Activated naive CD8-positive, alpha-beta T cell treated with anti-CD3 and anti-CD28 coated beads for 36 hours (primary cell): Measurements from ENCODE around the gene ARHGEF16. TPM values are rescaled to one million over a fixed set of nuclear protein-coding genes. Genes with fewer than 3 reads are reported as not detected.

Experiments
- DNase-seq: peaks from one replicate; pipeline ENCODE4 v3.0.0; 2021
- H3K27ac Mint-ChIP-seq: one replicate; pipeline ENCODE4 v1.8.0; 2022; ENCODE audit warnings: mild to moderate bottlenecking, moderate library complexity, mixed read lengths
- H3K27me3 Mint-ChIP-seq: one replicate; pipeline ENCODE4 v1.8.0; 2022; ENCODE audit warnings: mild to moderate bottlenecking, mixed read lengths
- H3K36me3 Mint-ChIP-seq: one replicate; pipeline ENCODE4 v1.8.0; 2021; ENCODE audit warnings: mild to moderate bottlenecking, mixed read lengths
- H3K4me1 Mint-ChIP-seq: one replicate; pipeline ENCODE4 v1.8.0; 2021; ENCODE audit warnings: mixed read lengths
- H3K4me3 Mint-ChIP-seq: one replicate; pipeline ENCODE4 v1.8.0; 2022; ENCODE audit warnings: mild to moderate bottlenecking, moderate library complexity, mixed read lengths
- H3K9me3 Mint-ChIP-seq: one replicate; pipeline ENCODE4 v1.8.0; 2022; ENCODE audit warnings: mixed read lengths
- total RNA-seq, 2 experiments: library from RNA; stranded (reverse); gene quantifications; one replicate each; pipeline ENCODE4 v1.2.3, GENCODE V29; 2021

ARHGEF16 gene
- total RNA-seq, 2 experiments from 2014 or later, result 0.12 TPM; not detected in 1

DNA sequence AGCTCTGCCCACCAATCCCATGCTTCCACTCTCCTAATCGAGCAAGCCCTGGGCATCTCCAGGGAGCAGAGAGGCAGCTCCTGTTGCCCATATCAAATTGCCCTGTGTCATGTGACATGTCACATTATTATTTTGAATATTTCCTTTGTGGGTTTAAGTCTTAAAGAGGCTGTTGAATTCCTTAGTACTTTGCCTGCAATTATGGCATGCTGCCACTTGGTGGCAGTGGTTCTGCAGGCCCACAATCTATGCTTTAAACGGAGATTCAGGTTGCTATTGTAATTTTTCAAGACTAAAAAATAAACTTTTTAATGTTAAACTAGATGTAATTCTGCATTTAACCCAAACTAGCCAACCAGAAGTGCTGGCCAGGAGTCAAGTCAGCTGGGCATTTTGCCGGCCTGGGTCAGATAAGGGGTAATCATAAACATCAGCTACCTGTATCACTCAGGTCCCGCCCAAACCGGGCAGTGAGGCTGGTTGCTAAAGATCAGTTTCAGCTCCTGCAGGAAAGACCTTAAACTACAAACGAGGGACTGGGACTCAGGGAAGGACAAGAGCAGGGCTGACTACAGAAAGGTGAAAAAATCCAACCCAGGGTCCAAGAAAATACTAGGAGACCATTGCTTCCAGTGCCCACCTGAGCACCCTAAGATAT, 37.3 kb upstream of the ARHGEF16 start:
- Mint-ChIP-seq H3K9me3 (no peaks in the 10 kb centered on the region), H3K4me3 (no peak overlapping the region), H3K27ac (no peak overlapping the region), H3K36me3 (no peaks in the 10 kb centered on the region), H3K27me3 (no peaks in the 10 kb centered on the region), H3K4me1 (no peaks in the 10 kb centered on the region)
- DNase-seq, result no peak

DNA sequence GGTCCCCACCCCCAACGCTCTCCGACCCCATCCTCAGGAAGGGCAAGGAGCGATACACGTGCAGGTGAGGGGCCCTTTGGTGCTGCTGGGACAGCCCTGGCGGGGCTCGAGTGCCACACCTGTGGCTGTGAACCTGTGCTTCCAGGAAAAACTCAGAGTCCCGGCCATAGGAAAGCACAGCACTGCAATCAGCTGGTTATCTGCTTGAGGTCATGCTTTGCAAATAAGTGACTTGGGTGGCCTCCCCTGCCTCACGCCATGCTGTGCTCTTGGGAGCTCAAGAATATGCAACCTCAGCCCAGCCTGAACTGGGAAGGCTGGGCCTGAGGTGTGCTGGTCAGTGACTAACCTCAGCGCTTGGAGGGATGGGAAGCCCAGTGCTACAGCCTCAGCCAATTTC, 36.5 kb upstream of the ARHGEF16 start:
- DNase-seq, result no peak
- H3K4me3 Mint-ChIP-seq, result no peak overlapping the region
- no peaks in the 10 kb centered on the region for H3K36me3 Mint-ChIP-seq
- no peaks in the 10 kb centered on the region for H3K9me3 Mint-ChIP-seq
- H3K4me1 Mint-ChIP-seq, result no peaks in the 10 kb centered on the region
- no peak overlapping the region for H3K27ac Mint-ChIP-seq
- no peaks in the 10 kb centered on the region for H3K27me3 Mint-ChIP-seq

DNA sequence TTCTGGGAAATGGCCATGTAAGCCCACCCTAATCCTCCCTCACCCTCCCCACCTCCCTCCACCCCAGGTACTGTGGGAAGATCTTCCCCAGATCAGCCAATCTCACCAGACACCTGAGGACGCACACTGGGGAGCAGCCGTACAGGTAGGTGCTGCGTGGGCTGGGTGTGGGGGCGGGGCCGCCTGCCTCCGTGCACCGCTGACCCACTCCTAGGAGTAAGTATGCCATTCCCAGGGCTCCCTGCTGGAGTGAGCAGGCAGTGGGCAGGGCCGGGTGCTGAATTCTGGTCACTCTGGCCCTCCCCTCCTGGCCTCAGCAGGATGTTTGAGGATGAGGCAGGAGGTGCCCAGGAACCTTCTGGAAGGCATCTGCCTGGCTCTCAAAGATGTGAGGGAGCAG, 35.9 kb upstream of the ARHGEF16 start:
- no peak for DNase-seq
- no peak overlapping the region for H3K27ac Mint-ChIP-seq
- no peaks in the 10 kb centered on the region for H3K4me1 Mint-ChIP-seq
- H3K36me3 Mint-ChIP-seq, result no peaks in the 10 kb centered on the region
- H3K27me3 Mint-ChIP-seq, result no peaks in the 10 kb centered on the region
- H3K9me3 Mint-ChIP-seq, result no peaks in the 10 kb centered on the region
- no peak overlapping the region for H3K4me3 Mint-ChIP-seq

DNA sequence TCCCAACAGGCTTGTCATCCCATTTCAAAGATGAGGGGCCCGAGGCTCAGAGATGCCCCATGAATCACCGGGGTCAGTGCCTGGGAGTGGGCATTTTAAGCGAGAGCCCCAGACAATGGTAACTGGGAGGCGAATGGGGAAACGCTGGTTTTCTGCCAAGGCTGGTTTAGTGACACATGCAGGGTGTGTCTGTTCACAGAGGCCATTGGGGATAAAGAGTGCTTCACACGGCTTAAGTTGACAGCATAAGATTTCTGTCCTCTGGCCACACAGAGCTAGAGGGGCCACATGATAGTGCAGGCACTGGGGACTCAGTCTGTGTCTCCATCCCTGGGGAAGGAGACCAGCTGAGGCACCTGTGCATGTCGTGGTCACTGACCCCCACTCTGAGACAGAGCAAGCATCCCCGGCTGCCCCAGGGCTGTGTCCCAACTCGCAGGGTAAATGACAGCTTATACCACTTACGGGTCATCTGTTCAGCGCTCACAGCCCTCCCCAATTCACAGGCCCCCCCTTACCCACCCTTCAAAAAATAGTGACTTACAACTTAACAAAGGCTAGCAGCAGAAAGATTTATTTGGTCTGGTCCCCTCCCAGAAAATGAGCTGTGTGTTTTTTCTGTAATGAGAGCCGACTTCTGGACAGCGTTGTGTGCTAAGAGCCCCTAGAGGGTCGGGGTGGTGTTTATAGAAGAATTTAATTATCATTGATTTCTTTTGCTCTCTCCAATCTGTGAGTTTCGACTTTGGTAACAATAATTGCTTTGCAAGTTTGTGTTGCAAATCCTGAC, 34.9 kb upstream of the ARHGEF16 start:
- H3K4me3 Mint-ChIP-seq, result no peak overlapping the region
- H3K36me3 Mint-ChIP-seq, result no peaks in the 10 kb centered on the region

DNA sequence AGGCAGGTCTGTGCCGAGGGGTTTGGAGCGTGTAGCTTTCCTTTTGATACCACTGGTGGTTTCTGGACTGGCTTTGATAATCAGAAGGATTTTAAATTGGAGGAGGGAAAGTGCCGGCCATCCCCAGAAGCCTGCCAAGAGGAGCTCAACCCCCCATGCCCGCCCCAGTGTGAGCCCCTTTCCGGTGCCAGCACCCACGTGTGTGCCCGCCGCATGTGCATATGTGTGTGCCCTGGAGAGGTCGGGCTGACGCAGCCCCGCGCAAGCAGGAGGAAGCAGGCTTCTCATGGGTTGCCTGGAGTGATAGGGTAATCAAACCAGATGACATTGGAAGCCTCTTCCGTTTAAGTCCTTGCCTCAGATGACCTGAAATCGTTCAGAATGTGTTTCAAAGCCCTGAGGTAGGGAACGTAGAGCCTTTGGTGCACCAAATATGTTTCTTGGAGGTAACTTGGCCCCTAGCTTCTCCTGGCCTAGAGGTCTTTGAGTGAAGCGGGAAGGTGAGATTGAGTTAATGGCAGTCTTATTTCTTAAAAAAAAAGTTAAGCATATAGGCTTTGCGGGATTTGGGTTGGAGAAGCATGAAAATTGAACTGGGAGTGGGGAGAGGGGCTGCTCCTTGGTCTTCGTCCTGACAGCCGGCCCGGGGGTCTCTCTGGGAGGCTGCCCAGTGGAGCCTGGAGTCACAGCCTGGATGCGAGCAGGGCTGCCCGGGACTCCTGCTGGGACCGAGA, 34.1 kb upstream of the ARHGEF16 start:
- peaks cover 3% of the 10 kb centered on the region for H3K27me3 Mint-ChIP-seq
- no peaks in the 10 kb centered on the region for H3K36me3 Mint-ChIP-seq
- no peak overlapping the region for H3K27ac Mint-ChIP-seq
- H3K4me3 Mint-ChIP-seq, result no peak overlapping the region
- no peaks in the 10 kb centered on the region for H3K9me3 Mint-ChIP-seq
- no peaks in the 10 kb centered on the region for H3K4me1 Mint-ChIP-seq
- no peak for DNase-seq

More for the DNA sequence above, 34.9 kb upstream of the ARHGEF16 start:
- no peak for DNase-seq
- Mint-ChIP-seq H3K27ac (no peak overlapping the region), H3K4me1 (no peaks in the 10 kb centered on the region), H3K9me3 (no peaks in the 10 kb centered on the region), H3K27me3 (peaks cover 3% of the 10 kb centered on the region)

DNA sequence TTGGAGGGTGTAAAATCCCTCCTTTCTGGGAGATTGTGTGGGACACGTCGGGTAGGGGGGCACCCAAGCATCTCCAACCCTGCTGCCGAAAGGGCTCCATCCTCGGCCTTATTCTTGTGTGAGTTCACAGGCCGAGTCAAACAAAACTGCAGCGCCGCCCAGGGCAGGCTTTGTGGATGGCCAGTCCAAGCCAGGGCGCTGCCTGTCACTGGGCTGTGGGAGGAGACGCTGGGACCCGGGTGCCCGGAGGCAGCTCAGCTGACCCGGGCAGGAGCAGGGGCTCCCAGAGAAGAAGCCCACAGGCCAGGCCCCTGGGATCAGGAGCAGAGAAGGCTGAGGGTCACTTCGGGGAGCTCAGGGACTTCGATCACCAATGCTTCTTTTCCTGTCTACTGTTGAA, 31.8 kb upstream of the ARHGEF16 start:
- H3K4me1 Mint-ChIP-seq, result no peaks in the 10 kb centered on the region
- peaks cover 3% of the 10 kb centered on the region for H3K27me3 Mint-ChIP-seq
- H3K36me3 Mint-ChIP-seq, result no peaks in the 10 kb centered on the region
- no peak overlapping the region for H3K27ac Mint-ChIP-seq
- DNase-seq, result no peak
- no peaks in the 10 kb centered on the region for H3K9me3 Mint-ChIP-seq
- no peak overlapping the region for H3K4me3 Mint-ChIP-seq

DNA sequence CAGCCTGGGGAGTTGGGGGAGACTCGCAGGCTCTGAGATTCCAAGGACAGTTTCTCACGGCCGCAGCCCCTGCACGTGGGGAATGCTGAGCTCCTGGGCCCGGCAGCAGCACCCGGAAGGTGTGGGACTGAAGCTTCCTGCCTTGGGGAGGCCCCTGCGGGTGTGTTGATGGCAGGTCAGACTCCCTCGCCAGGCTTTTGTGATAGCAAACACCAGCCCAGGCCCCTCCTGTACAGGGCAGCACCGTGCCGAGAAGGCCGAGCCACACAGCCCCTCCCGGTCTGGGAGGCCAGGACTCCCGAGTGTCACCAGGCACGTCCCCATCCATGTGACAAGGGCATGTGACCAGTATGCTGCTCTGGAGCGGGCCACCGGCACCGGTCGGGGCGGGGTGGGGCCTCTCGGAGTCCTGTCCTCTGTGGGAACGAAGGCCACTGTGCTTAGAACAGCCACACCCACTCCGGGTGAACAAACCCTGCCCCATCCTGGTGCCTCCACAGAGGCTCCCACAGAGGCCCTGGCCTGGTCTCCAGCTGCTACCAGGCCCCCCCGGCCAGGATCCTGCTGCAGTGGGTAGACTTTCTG, 31.1 kb upstream of the ARHGEF16 start:
- H3K27ac Mint-ChIP-seq, result no peak overlapping the region
- H3K4me1 Mint-ChIP-seq, result no peaks in the 10 kb centered on the region
- H3K9me3 Mint-ChIP-seq, result no peaks in the 10 kb centered on the region
- H3K27me3 Mint-ChIP-seq, result peaks cover 3% of the 10 kb centered on the region
- H3K36me3 Mint-ChIP-seq, result no peaks in the 10 kb centered on the region
- no peak for DNase-seq
- H3K4me3 Mint-ChIP-seq, result no peak overlapping the region

DNA sequence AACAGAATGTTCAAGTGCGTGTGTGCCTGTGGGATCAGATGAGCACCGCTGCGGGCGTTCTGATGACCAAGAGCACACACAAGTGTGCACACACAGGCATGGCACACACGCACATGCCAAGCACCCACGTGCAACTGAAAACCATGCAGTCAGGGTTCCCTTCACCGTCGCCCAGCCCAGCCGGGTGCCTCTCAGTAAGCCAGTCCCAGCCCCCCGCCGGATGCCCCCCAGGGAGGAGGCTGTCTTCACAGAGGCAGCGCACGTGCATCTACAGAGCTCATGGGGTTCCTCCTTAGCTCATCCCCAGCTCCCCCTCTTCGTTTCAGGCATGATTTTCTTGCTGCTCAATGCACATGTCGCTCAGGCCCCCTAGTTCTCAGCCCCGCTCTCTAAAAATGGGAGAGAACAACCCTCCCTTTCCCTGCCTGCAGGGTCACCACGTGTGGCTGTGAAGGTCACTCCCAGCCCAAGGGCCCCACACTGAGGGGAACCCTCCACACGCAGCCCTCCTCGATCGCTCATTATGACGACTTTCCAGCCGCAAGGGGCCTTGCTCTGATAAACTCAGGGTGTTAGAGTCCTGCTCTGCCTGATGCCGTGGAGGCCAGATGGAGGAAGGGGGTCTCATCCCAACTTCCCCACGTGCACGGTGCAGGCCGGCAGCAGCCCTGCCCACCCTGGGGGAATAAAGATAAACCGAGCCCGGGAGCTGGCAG, 30.4 kb upstream of the ARHGEF16 start:
- H3K27ac Mint-ChIP-seq, result no peak overlapping the region
- no peak overlapping the region for H3K4me3 Mint-ChIP-seq
- peaks cover 3% of the 10 kb centered on the region for H3K27me3 Mint-ChIP-seq
- DNase-seq, result no peak
- no peaks in the 10 kb centered on the region for H3K4me1 Mint-ChIP-seq
- no peaks in the 10 kb centered on the region for H3K9me3 Mint-ChIP-seq
- H3K36me3 Mint-ChIP-seq, result no peaks in the 10 kb centered on the region

DNA sequence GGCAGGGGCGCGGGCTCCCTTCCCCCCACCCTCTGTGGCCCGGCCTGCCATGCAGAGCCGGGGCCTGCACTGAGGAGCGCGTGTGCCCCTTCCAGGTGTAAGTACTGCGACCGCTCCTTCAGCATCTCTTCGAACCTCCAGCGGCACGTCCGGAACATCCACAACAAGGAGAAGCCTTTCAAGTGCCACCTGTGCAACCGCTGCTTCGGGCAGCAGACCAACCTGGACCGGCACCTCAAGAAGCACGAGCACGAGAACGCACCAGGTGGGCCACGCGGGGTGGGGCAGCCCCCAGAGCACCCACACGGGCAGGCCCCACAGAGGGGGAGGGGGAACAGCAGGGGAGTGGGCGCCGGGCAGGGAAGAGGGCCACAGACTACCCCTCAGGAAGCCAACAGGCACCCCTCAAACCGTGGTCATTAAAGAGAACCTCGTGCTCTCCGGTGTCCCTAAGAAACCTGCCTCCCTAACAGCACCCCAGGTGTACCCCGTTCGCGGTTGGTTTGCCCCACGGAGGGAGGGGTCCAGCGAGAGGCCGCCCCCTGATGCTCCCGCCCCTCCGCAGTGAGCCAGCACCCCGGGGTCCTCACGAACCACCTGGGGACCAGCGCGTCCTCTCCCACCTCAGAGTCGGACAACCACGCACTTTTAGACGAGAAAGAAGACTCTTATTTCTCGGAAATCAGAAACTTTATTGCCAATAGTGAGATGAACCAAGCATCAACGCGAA, 28.8 kb upstream of the ARHGEF16 start:
- H3K27me3 Mint-ChIP-seq, result peaks cover 3% of the 10 kb centered on the region
- no peaks in the 10 kb centered on the region for H3K36me3 Mint-ChIP-seq
- no peak overlapping the region for H3K27ac Mint-ChIP-seq
- H3K4me1 Mint-ChIP-seq, result no peaks in the 10 kb centered on the region
- H3K9me3 Mint-ChIP-seq, result no peaks in the 10 kb centered on the region
- DNase-seq, result no peak
- H3K4me3 Mint-ChIP-seq, result no peak overlapping the region

DNA sequence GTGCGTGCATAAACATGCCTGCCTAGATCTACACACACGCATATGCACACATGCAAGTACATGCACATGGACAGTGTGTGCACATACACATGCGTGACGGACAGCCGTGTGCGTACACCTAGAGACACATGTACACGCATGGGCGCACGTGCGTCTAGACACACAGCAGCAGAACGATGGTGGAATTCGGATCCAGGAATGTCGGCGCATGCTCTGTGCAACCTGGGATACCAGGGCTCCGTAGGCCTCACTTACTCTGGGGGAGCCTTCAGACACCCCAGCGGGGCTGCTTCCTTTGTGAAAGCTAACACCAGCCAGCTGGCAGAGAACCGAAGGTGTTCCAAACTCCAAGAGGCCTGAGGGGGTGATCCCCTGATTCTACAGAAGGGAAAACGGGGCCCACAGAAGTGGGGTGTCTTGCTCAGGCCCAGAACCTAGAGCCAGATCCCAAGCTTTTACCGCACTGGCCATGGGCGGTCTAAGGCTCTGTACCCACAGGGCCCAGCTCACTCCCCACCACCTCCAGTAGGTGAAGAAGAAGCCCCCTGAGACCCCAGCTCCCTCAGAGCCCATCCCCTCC, 27.4 kb upstream of the ARHGEF16 start:
- no peak for DNase-seq
- Mint-ChIP-seq H3K4me3 (no peak overlapping the region), H3K27me3 (peaks cover 3% of the 10 kb centered on the region), H3K9me3 (no peaks in the 10 kb centered on the region), H3K4me1 (no peaks in the 10 kb centered on the region), H3K27ac (no peak overlapping the region), H3K36me3 (no peaks in the 10 kb centered on the region)

DNA sequence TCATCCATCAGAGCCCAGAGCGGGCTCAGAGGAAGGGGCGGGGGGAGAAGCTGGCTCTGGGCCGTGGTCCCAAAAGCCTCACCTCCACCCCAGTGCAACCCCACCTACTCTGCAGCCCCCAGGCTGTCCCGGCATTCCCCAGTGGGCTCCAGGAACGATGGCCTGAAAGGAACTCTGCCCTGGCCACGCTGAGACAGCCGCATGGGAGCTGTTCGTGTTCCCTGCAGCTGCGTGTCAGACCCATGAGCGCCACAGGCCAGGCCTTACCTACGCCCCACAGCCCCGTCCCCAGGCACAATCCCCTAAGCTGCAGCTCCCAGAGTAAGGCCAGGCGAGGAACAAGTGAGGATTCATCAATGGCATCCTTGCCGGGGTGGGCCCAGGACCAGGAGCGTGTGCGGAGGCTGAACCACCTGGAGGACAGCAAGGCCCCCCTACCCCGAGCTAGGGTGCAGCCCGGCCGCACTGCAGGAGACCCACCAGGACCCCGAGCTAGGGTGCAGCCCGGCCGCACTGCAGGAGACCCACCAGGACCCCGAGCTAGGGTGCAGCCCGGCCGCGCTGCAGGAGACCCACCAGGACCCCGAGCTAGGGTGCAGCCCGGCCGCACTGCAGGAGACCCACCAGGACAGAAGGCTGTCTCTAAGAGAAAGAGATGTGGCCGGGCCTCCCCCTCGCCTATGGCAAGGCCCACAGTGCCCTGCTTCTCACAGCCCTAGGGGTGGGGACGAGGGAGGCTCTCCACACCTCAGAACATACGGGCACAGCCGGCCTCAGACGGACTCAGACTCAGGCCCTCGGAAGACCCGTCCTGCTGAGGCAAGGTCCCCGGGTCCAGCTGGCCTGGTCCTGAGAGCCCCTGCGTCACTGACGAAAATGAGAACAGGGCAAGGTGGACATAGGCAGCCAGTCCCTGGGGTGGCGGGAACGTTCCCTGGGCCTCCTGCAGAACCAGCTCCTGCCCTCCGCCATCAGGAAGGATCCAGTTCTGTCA, 26.5 kb upstream of the ARHGEF16 start:
- DNase-seq, result no peak
- Mint-ChIP-seq H3K27me3 (peaks cover 3% of the 10 kb centered on the region), H3K27ac (no peak overlapping the region), H3K9me3 (no peaks in the 10 kb centered on the region), H3K4me1 (no peaks in the 10 kb centered on the region), H3K36me3 (no peaks in the 10 kb centered on the region), H3K4me3 (no peak overlapping the region)

DNA sequence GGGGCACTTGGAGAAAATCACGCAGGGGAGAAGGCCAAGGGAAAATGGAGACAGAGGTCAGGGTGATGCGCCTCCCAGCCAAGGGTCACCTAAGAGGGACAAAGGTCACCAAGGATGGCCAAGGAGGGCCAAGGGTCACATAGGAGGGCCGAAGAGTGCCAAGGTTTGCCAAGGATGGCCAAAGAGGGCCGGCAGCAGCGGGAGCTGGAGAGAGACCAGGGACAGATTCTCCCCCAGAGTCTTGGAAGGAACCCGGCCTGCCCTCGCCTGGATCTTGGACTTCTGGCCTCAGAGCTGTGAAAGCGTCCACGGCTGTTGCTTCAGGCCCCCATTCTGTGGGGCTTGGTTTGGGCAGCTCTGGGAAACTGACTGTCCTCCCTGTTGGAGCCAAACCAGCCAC, 25.6 kb upstream of the ARHGEF16 start:
- DNase-seq, result no peak
- Mint-ChIP-seq H3K27ac (no peak overlapping the region), H3K36me3 (no peaks in the 10 kb centered on the region), H3K9me3 (no peaks in the 10 kb centered on the region), H3K27me3 (peaks cover 3% of the 10 kb centered on the region), H3K4me1 (no peaks in the 10 kb centered on the region), H3K4me3 (no peak overlapping the region)

DNA sequence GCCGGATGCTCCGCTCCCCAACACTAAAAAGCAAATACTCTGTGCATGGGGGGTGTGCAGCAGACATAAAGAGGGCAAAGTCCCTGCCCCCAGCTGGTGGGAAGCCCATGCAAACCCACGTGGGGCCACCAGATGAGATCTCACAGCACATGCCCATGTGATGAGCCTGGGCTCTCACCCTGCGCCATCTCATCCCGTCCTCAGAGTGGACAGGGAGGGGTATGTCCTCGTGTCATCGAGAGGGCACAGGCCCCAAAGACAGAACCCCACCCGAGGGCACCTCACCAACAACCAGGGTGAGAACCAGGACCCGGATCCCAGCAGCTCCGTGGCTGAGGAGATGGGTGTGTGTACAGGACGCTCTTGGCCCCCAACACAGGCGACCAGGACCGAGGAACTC, 25.1 kb upstream of the ARHGEF16 start:
- Mint-ChIP-seq H3K4me3 (no peak overlapping the region), H3K27ac (no peak overlapping the region), H3K36me3 (no peaks in the 10 kb centered on the region), H3K4me1 (no peaks in the 10 kb centered on the region), H3K27me3 (no peaks in the 10 kb centered on the region), H3K9me3 (no peaks in the 10 kb centered on the region)
- DNase-seq, result no peak
